ENCODE measurements around the gene COX14. TPM values are rescaled to one million over a fixed set of nuclear protein-coding genes. Genes with fewer than 3 reads are reported as not detected.

COX14 gene
- total RNA-seq, 1 donor from 2014 or later, result 41.5 TPM

DNA sequence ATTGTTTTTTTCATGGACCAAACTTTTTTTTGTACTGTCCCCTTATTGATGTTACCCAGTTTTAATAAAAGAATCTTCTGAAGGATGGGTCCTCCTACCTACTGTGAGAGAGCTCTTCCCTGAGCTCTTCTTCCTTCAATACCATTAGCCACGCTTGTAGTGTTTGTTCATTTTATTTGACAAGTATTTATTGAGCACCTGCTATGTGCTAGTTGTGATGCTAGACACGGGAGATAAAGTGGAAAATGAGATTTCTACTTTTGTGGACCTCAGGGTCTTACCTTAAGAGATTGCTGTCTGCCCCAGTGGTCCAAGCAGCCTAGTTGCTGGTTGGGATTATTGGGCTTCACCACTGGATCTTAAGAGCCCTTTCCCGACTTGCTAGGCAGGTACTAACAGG is 11.5 kb upstream of the COX14 start:
- TF ChIP-seq, protein P1, sequence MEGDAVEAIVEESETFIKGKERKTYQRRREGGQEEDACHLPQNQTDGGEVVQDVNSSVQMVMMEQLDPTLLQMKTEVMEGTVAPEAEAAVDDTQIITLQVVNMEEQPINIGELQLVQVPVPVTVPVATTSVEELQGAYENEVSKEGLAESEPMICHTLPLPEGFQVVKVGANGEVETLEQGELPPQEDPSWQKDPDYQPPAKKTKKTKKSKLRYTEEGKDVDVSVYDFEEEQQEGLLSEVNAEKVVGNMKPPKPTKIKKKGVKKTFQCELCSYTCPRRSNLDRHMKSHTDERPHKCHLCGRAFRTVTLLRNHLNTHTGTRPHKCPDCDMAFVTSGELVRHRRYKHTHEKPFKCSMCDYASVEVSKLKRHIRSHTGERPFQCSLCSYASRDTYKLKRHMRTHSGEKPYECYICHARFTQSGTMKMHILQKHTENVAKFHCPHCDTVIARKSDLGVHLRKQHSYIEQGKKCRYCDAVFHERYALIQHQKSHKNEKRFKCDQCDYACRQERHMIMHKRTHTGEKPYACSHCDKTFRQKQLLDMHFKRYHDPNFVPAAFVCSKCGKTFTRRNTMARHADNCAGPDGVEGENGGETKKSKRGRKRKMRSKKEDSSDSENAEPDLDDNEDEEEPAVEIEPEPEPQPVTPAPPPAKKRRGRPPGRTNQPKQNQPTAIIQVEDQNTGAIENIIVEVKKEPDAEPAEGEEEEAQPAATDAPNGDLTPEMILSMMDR (IDR thresholded peaks at IDR 0.05), result no peak
- H3K27me3 Mint-ChIP-seq (ENCODE audit: unreplicated experiment), result no peaks in the 10 kb centered on the region
- H3K4me3 Mint-ChIP-seq (ENCODE audit: unreplicated experiment), result no peak overlapping the region
- H3K9me3 Mint-ChIP-seq (ENCODE audit: unreplicated experiment), result no peaks in the 10 kb centered on the region
- peaks cover 40% of the 10 kb centered on the region for H3K36me3 Mint-ChIP-seq (ENCODE audit: unreplicated experiment)
- DNase-seq (ENCODE audit: extremely low spot score, unreplicated experiment), result no peak
- peaks cover 13% of the 10 kb centered on the region for H3K4me1 Mint-ChIP-seq (ENCODE audit: unreplicated experiment)
- no peak overlapping the region for H3K27ac Mint-ChIP-seq (ENCODE audit: unreplicated experiment)

DNA sequence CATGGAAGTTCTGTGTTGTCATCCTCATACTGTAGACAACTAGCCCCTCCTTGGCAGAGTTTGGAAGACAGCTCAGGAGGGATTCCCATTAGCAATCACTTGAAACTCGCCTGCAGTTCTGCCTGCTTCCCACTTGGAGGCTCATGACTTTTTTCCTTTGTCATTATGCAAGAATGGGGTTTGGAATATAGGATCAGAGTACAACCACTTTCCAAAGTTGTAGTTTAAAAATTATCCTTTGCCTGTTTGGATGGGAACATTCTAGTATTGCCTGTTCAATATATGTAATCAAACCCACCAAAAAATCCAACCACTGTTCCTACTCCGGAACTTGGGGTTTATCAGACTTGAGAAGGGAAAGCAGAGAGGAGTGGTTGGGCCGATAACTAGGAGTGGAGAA is 10.4 kb upstream of the COX14 start:
- peak overlapping the region; percentile 70 for H3K27ac Mint-ChIP-seq (ENCODE audit: unreplicated experiment)
- peaks cover 29% of the 10 kb centered on the region for H3K36me3 Mint-ChIP-seq (ENCODE audit: unreplicated experiment)
- H3K9me3 Mint-ChIP-seq (ENCODE audit: unreplicated experiment), result no peaks in the 10 kb centered on the region
- TF ChIP-seq, protein P1 (IDR thresholded peaks at IDR 0.05), result peak; percentile 55
- DNase-seq (ENCODE audit: extremely low spot score, unreplicated experiment), result no peak
- H3K4me1 Mint-ChIP-seq (ENCODE audit: unreplicated experiment), result peaks cover 13% of the 10 kb centered on the region
- H3K27me3 Mint-ChIP-seq (ENCODE audit: unreplicated experiment), result no peaks in the 10 kb centered on the region
- no peak overlapping the region for H3K4me3 Mint-ChIP-seq (ENCODE audit: unreplicated experiment)

DNA sequence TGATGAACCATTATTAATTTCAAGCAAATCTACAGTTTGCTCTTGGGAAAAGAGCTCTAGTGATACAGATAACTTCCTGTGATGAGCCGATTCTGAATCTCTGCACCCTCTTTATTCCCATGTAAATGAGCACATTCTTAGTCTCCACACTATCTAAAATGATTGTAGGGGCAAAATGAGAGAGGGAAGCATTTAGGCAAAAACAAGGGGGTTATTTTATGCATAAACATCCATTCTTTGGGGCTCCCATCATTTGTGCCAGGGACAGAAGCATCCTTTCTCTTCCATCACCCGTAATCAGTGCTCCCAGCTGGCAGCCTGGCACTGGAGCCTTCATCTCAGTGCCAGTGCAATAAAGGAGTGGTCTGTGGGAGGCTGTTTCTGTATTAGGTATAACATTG is 9.9 kb upstream of the COX14 start:
- H3K9me3 Mint-ChIP-seq (ENCODE audit: unreplicated experiment), result no peaks in the 10 kb centered on the region
- peaks cover 26% of the 10 kb centered on the region for H3K36me3 Mint-ChIP-seq (ENCODE audit: unreplicated experiment)
- no peak overlapping the region for H3K4me3 Mint-ChIP-seq (ENCODE audit: unreplicated experiment)
- no peaks in the 10 kb centered on the region for H3K27me3 Mint-ChIP-seq (ENCODE audit: unreplicated experiment)
- TF ChIP-seq, protein P1 (IDR thresholded peaks at IDR 0.05), result no peak
- H3K4me1 Mint-ChIP-seq (ENCODE audit: unreplicated experiment), result peaks cover 13% of the 10 kb centered on the region
- no peak for DNase-seq (ENCODE audit: extremely low spot score, unreplicated experiment)
- H3K27ac Mint-ChIP-seq (ENCODE audit: unreplicated experiment), result no peak overlapping the region

DNA sequence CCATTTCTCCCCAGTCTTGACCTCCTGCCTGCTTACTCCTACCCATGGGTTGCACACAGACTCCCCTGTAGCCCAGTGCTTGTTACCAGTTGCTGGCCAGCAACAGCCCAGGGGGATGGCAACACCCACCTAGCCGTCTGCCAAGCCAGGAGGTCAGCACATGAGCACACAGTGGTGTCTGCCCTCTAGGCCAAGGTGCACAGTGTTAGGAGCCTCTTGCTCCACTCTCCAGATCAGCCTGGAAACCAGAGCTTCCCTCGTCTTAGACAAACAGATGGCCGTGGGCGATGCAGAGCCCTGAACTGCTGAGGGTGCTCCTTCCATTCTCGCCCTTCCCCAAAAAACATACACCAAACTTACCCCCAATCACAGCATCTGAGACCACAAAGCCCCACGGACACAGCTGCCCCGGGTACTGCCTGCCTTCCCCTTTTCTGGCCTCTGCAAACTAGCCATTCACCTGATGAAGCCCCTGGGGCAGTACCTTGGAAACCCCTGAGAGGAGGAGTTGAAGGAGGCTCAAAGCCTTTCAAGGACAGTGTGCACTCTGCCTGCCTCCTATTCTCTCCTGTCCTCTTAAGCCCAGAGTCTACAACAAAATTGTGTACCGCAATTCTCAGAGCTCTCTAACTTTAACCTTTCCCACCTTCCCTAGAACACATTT is 9.3 kb upstream of the COX14 start:
- H3K4me3 Mint-ChIP-seq (ENCODE audit: unreplicated experiment), result no peak overlapping the region
- H3K27me3 Mint-ChIP-seq (ENCODE audit: unreplicated experiment), result no peaks in the 10 kb centered on the region
- no peaks in the 10 kb centered on the region for H3K9me3 Mint-ChIP-seq (ENCODE audit: unreplicated experiment)
- no peak for DNase-seq (ENCODE audit: extremely low spot score, unreplicated experiment)
- H3K4me1 Mint-ChIP-seq (ENCODE audit: unreplicated experiment), result peaks cover 12% of the 10 kb centered on the region
- peaks cover 24% of the 10 kb centered on the region for H3K36me3 Mint-ChIP-seq (ENCODE audit: unreplicated experiment)
- H3K27ac Mint-ChIP-seq (ENCODE audit: unreplicated experiment), result no peak overlapping the region
- TF ChIP-seq, protein P1 (IDR thresholded peaks at IDR 0.05), result no peak

DNA sequence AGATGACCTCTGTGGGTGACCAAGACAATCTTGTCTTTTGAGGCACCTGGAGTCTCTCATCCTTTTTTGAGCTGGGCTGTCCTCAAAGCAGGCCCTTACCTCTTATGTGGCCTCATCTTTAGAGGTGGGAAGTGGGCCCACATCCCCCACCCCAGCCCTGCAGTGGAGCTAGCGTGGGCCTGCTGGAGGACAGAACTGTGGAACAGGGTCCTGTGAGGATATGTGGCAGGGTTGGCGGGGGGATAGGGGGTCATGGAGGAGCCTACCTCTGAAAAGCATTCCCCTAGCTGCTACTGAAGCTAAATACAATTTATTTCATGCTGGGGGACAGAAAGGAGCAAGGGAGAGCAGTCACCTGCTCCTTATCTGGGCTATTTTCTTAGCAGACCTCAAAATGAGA is 8.7 kb upstream of the COX14 start:
- Mint-ChIP-seq H3K4me1 (ENCODE audit: unreplicated experiment) (peaks cover 10% of the 10 kb centered on the region), H3K27me3 (ENCODE audit: unreplicated experiment) (no peaks in the 10 kb centered on the region), H3K4me3 (ENCODE audit: unreplicated experiment) (no peak overlapping the region), H3K9me3 (ENCODE audit: unreplicated experiment) (no peaks in the 10 kb centered on the region), H3K36me3 (ENCODE audit: unreplicated experiment) (peaks cover 19% of the 10 kb centered on the region), H3K27ac (ENCODE audit: unreplicated experiment) (no peak overlapping the region)
- TF ChIP-seq, protein P1 (IDR thresholded peaks at IDR 0.05), result no peak
- no peak for DNase-seq (ENCODE audit: extremely low spot score, unreplicated experiment)

Data from osteocyte (in vitro differentiated cells).